Measurements from ENCODE around the gene ABHD2. TPM values are rescaled to one million over a fixed set of nuclear protein-coding genes. Genes with fewer than 3 reads are reported as not detected.

Gene ABHD2
- total RNA-seq, 4 donors from 2014 or later: 50.0 to 79.9 (median 65.2) TPM

- TF ChIP-seq CTCF (IDR thresholded peaks at IDR 0.05; ENCODE audit: low read depth): no peak
These were observed 44.6 kb downstream of the ABHD2 start for GRCh38 chr15:89132611-89133507.

GRCh38 chr15:89136078-89136806 lies 48.0 kb downstream of the ABHD2 start:
- TF ChIP-seq CTCF (IDR thresholded peaks at IDR 0.05; ENCODE audit: low read depth): no peak

GRCh38 chr15:89136818-89137772 lies 48.8 kb downstream of the ABHD2 start:
- TF ChIP-seq CTCF (IDR thresholded peaks at IDR 0.05; ENCODE audit: low read depth): no peak

GRCh38 chr15:89137926-89138325 lies 49.7 kb downstream of the ABHD2 start:
- TF ChIP-seq CTCF (IDR thresholded peaks at IDR 0.05; ENCODE audit: low read depth): no peak

- TF ChIP-seq CTCF (IDR thresholded peaks at IDR 0.05; ENCODE audit: low read depth): no peak
These were observed 50.9 kb downstream of the ABHD2 start for GRCh38 chr15:89138999-89139612.

- TF ChIP-seq CTCF (IDR thresholded peaks at IDR 0.05; ENCODE audit: low read depth): no peak
These were observed 51.6 kb downstream of the ABHD2 start for GRCh38 chr15:89139613-89140499.
